Neural cell (in vitro differentiated cells): ENCODE results near the gene DYNC2H1. TPM values are rescaled to one million over a fixed set of nuclear protein-coding genes. Genes with fewer than 3 reads are reported as not detected.

Source experiments
- H2AFZ ChIP-seq: fragments of 200-600, 300-800 bp; sonication (generic), shearing (Covaris generic); 2 replicates; pipeline ENCODE4 v1.6.0; 2014; ENCODE audit warnings: low read depth, mild to moderate bottlenecking, antibody characterized with exemption, low read length, moderate library complexity
- H3F3A ChIP-seq: fragments of 200-600 bp; shearing (Covaris generic); 2 replicates; pipeline ENCODE4 v1.6.1; 2016; ENCODE audit warnings: mild to moderate bottlenecking, moderate library complexity, mixed read lengths, antibody characterized with exemption, low read length; ENCODE audit not compliant: insufficient read depth, poor library complexity, severe bottlenecking
- H3K27ac ChIP-seq: fragments of 200-600, 300-800 bp; sonication (generic), shearing (Covaris generic); 2 replicates; pipeline ENCODE4 v1.5.1; 2014; ENCODE audit warnings: mild to moderate bottlenecking, low read length, moderate library complexity
- H3K27me3 ChIP-seq: fragments of 300-800, 200-600 bp; sonication (generic), shearing (Covaris generic); 2 replicates; pipeline ENCODE4 v1.6.0; 2014; ENCODE audit warnings: mild to moderate bottlenecking, low read depth, low read length, moderate library complexity; ENCODE audit not compliant: insufficient read depth
- H3K36me3 ChIP-seq: fragments of 300-800, 200-600 bp; sonication (generic), shearing (Covaris generic); 2 replicates; pipeline ENCODE4 v1.5.1; 2014; ENCODE audit warnings: mild to moderate bottlenecking, antibody characterized with exemption, low read length, moderate library complexity; ENCODE audit not compliant: insufficient read depth
- H3K4me2 ChIP-seq: fragments of 300-800, 200-600 bp; sonication (generic), shearing (Covaris generic); 2 replicates; pipeline ENCODE4 v1.6.0; 2014; ENCODE audit warnings: mild to moderate bottlenecking, low read length
- H3K4me3 ChIP-seq: fragments of 300-800, 200-600 bp; sonication (generic), shearing (Covaris generic); 2 replicates; pipeline ENCODE4 v1.5.1; 2014; ENCODE audit warnings: mild to moderate bottlenecking, low read length, moderate library complexity
- H3K79me2 ChIP-seq: fragments of 200-600 bp; shearing (Covaris generic); replicated peaks from 2 replicates; pipeline ENCODE4 v1.6.0; 2014; ENCODE audit warnings: mild to moderate bottlenecking, low read length, moderate library complexity; ENCODE audit not compliant: insufficient read depth
- H3K9ac ChIP-seq: fragments of 300-800, 200-600 bp; sonication (generic), shearing (Covaris generic); 2 replicates; pipeline ENCODE4 v1.6.1; 2016; ENCODE audit warnings: mild to moderate bottlenecking, low read length, mixed read lengths
- H3K9me2 ChIP-seq: fragments of 200-600 bp; shearing (Covaris generic); 2 replicates; pipeline ENCODE4 v1.6.1; 2016; ENCODE audit warnings: mild to moderate bottlenecking, low read length, mixed read lengths; ENCODE audit not compliant: insufficient read depth
- H3K9me3 ChIP-seq: fragments of 200-600, 300-800 bp; sonication (generic), shearing (Covaris generic); 2 replicates; pipeline ENCODE4 v1.6.1; 2016; ENCODE audit warnings: mild to moderate bottlenecking, mixed run types, low read length, moderate library complexity, mixed read lengths
- H4K20me1 ChIP-seq: fragments of 200-600 bp; shearing (Covaris generic); 2 replicates; pipeline ENCODE4 v1.6.1; 2016; ENCODE audit warnings: mild to moderate bottlenecking, mixed run types; ENCODE audit not compliant: insufficient read depth
- EP300 ChIP-seq: fragments of 450-650 bp; conservative IDR thresholded peaks from 2 replicates; pipeline ENCODE4 v1.6.1; 2014; ENCODE audit warnings: antibody characterized with exemption, mild to moderate bottlenecking, moderate library complexity; ENCODE audit not compliant: poor library complexity, severe bottlenecking
- EZH2 ChIP-seq: fragments of 200-600, 300-800 bp; shearing (Covaris generic), sonication (generic); IDR thresholded peaks from 2 replicates; pipeline ENCODE4 v1.6.1; 2014; ENCODE audit warnings: antibody characterized with exemption, low read length, borderline replicate concordance, mild to moderate bottlenecking; ENCODE audit not compliant: insufficient read depth, poor library complexity, severe bottlenecking
- MXI1 ChIP-seq: fragments of 450-650 bp; conservative IDR thresholded peaks from 2 replicates; pipeline ENCODE4 v1.6.1; 2014; ENCODE audit warnings: antibody characterized with exemption, mild to moderate bottlenecking; ENCODE audit not compliant: poor library complexity, severe bottlenecking
- POLR2AphosphoS5 ChIP-seq: IDR thresholded peaks from 2 replicates; pipeline ENCODE4 v1.6.1; 2012
- RAD21 ChIP-seq: fragments of 450-650 bp; conservative IDR thresholded peaks from 2 replicates; pipeline ENCODE4 v1.6.1; 2014; ENCODE audit warnings: antibody characterized with exemption, mild to moderate bottlenecking, moderate library complexity
- SMC3 ChIP-seq: fragments of 450-650 bp; conservative IDR thresholded peaks from 2 replicates; pipeline ENCODE4 v1.6.1; 2014; ENCODE audit warnings: antibody characterized with exemption, mild to moderate bottlenecking, moderate library complexity; ENCODE audit not compliant: poor library complexity
- TAF1 ChIP-seq: IDR thresholded peaks from 2 replicates; pipeline ENCODE4 v1.6.1; 2012; ENCODE audit warnings: low read depth
- polyA plus RNA-seq: library from polyadenylated mRNA; depleted of rRNA; stranded (reverse); fragments of >200 nt; gene quantifications from 2 replicates; pipeline ENCODE4 v1.2.3, GENCODE V29; 2014
- TF ChIP-seq, protein P1 (sequence below): fragments of 450-650 bp; IDR thresholded peaks from 2 replicates; pipeline ENCODE4 v1.5.1; 2014; ENCODE audit warnings: antibody characterized with exemption, mild to moderate bottlenecking, moderate library complexity; ENCODE audit not compliant: poor library complexity, severe bottlenecking
- TF ChIP-seq, protein P2 (sequence below): IDR thresholded peaks from 2 replicates; pipeline ENCODE4 v1.6.1; 2012; ENCODE audit warnings: borderline replicate concordance

The DYNC2H1 gene
- polyA plus RNA-seq, 1 donor from 2014 or later = 14.1 TPM

DNA sequence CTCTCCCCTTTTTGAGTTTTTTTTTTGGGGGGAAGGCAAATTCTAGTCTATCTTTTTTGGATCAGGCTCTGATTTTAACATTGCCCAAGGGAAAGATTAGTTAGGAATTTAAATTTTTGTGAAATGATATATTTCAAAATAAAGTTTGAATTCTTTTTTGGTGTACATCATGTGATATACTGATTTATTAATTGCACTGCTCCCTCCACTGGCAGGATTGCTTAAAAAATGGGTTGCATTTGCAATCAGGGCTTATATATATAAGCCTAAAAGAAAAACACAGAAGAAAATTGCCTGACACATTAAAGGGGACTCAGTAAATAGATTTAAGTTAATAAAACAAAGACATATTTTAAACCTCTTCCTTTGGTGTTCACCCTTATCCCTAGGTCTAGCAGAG, 1.2 kb downstream of the DYNC2H1 start:
- Histone ChIP-seq H3K36me3 (no peaks in the 10 kb centered on the region), H3K27ac (no peak overlapping the region), H4K20me1 (no peaks in the 10 kb centered on the region), H3K9me2 (no peaks in the 10 kb centered on the region), H3K9ac (peak overlapping the region; percentile 61), H2AFZ (no peak overlapping the region), H3F3A (no peaks in the 10 kb centered on the region), H3K4me3 (peak overlapping the region; percentile 91), H3K4me2 (peak overlapping the region; percentile 60), H3K79me2 (peaks cover 2% of the 10 kb centered on the region), H3K27me3 (no peaks in the 10 kb centered on the region), H3K9me3 (no peaks in the 10 kb centered on the region)
- TF ChIP-seq EZH2 = no peak
- no peak for TF ChIP-seq EP300
- TF ChIP-seq TAF1 = no peak
- no peak for TF ChIP-seq MXI1
- no peak for TF ChIP-seq POLR2AphosphoS5
- TF ChIP-seq, protein P1, sequence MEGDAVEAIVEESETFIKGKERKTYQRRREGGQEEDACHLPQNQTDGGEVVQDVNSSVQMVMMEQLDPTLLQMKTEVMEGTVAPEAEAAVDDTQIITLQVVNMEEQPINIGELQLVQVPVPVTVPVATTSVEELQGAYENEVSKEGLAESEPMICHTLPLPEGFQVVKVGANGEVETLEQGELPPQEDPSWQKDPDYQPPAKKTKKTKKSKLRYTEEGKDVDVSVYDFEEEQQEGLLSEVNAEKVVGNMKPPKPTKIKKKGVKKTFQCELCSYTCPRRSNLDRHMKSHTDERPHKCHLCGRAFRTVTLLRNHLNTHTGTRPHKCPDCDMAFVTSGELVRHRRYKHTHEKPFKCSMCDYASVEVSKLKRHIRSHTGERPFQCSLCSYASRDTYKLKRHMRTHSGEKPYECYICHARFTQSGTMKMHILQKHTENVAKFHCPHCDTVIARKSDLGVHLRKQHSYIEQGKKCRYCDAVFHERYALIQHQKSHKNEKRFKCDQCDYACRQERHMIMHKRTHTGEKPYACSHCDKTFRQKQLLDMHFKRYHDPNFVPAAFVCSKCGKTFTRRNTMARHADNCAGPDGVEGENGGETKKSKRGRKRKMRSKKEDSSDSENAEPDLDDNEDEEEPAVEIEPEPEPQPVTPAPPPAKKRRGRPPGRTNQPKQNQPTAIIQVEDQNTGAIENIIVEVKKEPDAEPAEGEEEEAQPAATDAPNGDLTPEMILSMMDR = no peak
- no peak for TF ChIP-seq SMC3
- TF ChIP-seq RAD21 = no peak
- TF ChIP-seq, protein P2, sequence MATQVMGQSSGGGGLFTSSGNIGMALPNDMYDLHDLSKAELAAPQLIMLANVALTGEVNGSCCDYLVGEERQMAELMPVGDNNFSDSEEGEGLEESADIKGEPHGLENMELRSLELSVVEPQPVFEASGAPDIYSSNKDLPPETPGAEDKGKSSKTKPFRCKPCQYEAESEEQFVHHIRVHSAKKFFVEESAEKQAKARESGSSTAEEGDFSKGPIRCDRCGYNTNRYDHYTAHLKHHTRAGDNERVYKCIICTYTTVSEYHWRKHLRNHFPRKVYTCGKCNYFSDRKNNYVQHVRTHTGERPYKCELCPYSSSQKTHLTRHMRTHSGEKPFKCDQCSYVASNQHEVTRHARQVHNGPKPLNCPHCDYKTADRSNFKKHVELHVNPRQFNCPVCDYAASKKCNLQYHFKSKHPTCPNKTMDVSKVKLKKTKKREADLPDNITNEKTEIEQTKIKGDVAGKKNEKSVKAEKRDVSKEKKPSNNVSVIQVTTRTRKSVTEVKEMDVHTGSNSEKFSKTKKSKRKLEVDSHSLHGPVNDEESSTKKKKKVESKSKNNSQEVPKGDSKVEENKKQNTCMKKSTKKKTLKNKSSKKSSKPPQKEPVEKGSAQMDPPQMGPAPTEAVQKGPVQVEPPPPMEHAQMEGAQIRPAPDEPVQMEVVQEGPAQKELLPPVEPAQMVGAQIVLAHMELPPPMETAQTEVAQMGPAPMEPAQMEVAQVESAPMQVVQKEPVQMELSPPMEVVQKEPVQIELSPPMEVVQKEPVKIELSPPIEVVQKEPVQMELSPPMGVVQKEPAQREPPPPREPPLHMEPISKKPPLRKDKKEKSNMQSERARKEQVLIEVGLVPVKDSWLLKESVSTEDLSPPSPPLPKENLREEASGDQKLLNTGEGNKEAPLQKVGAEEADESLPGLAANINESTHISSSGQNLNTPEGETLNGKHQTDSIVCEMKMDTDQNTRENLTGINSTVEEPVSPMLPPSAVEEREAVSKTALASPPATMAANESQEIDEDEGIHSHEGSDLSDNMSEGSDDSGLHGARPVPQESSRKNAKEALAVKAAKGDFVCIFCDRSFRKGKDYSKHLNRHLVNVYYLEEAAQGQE = no peak

DNA sequence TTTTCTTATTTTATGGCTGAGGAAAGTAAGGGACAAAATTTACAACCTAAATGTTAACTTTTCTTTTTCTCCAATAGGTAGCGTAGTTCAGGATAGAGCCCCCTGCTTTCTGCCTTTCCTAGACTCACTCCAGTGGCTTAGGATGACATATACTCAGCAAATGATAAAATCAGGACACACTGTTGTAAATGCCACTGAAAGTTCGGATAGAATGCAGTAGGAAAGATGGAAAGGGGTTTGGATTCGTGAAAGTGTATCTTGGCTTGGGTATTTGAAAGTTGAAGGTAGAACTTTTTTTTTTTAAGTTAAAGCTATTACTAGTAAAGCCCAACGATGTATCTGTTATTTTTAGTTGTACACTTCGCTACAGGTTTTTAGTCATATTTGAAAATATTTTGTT, 2.2 kb downstream of the DYNC2H1 start:
- H3K79me2 ChIP-seq = peaks cover 2% of the 10 kb centered on the region
- no peaks in the 10 kb centered on the region for H3K27me3 ChIP-seq
- no peak overlapping the region for H3K27ac ChIP-seq
- H4K20me1 ChIP-seq = no peaks in the 10 kb centered on the region
- H3F3A ChIP-seq = no peaks in the 10 kb centered on the region
- no peaks in the 10 kb centered on the region for H3K36me3 ChIP-seq
- H3K9me3 ChIP-seq = no peaks in the 10 kb centered on the region
- H3K4me3 ChIP-seq = no peak overlapping the region
- no peak overlapping the region for H3K4me2 ChIP-seq
- no peak overlapping the region for H2AFZ ChIP-seq
- H3K9ac ChIP-seq = no peak overlapping the region
- no peak for TF ChIP-seq SMC3
- TF ChIP-seq RAD21 = no peak
- TF ChIP-seq, protein P2 = no peak
- no peak for TF ChIP-seq EZH2
- TF ChIP-seq, protein P1 = no peak
- no peak for TF ChIP-seq EP300
- no peak for TF ChIP-seq POLR2AphosphoS5
- no peak for TF ChIP-seq TAF1
- no peak for TF ChIP-seq MXI1
- H3K9me2 ChIP-seq = no peaks in the 10 kb centered on the region
